ENCODE data around the gene RASL12.
"Not testable (repeated sequence)": the region's sequence is repeated elsewhere in the genome, so short reads cannot be mapped to it uniquely, and the experiment has no call there.

RASL12 gene, protein sequence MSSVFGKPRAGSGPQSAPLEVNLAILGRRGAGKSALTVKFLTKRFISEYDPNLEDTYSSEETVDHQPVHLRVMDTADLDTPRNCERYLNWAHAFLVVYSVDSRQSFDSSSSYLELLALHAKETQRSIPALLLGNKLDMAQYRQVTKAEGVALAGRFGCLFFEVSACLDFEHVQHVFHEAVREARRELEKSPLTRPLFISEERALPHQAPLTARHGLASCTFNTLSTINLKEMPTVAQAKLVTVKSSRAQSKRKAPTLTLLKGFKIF

DNA sequence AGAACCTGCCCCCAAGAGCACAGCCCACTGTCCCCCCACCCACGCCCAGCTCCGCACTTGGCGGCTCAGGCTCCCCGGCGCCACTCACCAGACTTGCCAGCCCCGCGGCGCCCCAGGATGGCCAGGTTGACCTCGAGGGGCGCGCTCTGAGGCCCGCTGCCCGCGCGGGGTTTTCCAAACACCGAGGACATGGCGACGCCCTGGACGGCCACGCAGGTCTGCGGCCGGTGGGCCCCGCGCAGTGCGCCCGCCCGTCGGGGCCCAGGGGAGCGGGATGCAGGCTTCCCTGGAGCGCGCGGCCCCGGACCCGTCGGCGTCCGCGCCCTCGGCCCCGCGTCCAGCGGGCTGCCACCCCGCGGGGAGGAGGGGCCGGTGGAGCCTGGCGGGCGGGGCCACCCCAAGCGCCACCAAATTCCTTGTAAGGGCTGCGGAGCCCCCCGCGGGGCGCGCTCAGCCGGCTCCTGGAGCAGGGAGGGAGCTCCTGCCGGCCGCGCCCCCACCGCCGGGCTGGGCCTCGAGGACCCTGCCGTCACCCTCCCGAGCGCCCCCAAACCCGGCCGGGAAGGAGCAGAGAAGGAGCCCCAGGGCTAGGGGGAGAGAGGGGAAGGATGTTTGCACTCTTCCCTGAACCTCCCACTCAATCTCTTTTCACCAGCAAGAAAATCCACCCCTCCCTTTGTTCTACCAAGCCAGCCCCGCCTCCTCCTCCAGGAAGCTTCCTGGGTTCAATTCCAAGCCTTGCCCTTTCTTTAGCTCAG, at the start of gene RASL12:
TSS of gene RASL12 (minus strand) at position 347 of the 758 bp plus-strand sequence. CDS start at position 191, 156 bp downstream.
- DNase-seq (ENCODE audit: low read depth), result no peak

DNA sequence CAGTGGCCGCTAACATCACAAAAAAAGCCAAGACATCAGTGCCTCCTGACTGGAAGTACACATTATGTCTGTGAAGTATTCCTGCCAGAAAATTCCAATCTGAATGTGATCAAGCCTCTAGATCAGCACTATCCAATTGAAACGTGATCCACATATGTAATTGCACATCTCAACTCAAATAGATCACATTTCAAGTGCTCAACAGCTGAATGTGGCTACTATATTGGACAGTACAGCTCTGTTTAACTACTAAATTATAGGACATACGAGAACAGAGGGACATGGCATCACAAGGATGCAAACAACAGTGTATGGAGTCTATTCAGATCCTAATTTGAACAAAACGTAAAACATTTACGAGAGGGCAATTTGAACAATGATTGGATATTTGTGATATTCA, 47.8 kb upstream of the RASL12 start:
- DNase-seq (ENCODE audit: low read depth), result no peak

DNA sequence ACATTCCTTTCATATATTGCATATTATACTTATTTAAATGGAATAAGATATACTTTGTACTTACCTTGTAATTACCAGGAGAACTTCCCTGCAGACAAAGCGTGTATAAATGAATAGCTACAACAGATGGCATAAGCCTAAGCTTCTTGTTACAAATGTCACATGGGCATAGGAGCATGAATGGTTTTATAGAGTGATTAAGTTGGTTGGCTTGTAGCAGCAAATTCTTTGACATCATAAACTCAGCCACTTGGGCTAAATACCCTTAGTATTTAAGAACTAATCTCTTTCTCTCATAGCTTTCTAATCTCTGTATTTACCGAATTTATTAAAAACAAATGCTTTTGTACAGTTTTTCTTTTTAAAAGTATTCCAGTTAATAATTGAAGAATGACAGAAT, 47.3 kb upstream of the RASL12 start, which contains the start of gene UBAP1L:
TSS of gene UBAP1L (minus strand) at position 115 of the 400 bp plus-strand sequence. CDS start 8,985 bp downstream, outside the sequence.
- no peak for DNase-seq (ENCODE audit: low read depth)

DNA sequence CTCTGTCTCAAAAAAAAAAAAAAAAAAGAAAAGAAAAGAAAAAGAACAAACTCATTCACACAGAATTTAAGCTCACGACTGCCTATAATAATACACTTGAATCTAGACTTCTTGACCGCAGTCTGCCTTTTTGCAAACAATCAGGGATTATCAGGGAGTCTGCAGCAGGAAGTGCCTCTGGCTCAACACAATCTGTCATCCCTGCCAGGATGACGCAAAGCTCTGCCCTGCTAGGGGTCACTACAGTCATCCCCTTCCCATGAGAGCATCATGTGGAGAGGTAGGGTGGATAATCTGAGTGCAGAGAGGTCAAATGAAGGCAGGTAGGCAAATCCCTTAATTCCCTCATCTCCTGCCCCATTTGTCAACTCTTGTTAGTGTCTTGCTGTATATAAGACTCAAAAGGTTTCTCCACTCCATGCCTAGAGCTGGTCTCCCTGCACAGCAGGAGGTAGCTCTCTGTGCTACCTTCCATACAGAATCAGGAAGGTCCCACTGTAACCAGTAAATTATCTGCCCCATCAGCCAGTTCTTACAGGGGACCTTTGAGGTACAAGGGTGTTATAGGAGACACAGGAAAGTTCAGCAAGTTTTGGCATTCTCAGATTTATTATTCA, 43.0 kb upstream of the RASL12 start:
- no peak for DNase-seq (ENCODE audit: low read depth)

DNA sequence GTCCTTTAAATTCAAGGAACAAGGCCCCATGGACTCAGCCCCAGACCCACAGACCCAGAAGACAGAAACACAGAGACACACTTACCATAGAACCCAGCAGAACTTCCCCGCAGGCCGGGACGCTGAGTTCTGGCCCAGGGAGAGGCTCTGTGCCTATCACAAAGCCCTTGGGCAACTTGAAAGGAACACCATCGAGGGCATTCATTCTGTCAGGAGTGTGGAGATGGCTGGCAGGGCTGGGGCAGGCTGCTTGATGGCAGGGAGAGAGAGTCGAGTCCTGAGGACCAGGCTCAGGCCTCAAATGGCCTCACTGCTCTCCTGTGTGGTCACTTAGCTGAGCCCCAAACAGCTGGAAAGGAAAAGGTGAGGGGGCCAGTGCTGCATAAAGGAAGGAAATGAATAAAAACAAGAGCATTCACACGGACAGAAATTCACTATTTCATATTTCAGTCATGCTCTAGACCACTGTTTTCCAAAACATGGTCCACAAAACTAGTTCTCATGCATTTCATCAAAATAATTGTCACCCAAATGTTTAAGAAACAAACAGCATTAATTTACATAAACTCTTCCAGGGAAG, 38.3 kb upstream of the RASL12 start:
- DNase-seq (ENCODE audit: low read depth), result no peak

DNA sequence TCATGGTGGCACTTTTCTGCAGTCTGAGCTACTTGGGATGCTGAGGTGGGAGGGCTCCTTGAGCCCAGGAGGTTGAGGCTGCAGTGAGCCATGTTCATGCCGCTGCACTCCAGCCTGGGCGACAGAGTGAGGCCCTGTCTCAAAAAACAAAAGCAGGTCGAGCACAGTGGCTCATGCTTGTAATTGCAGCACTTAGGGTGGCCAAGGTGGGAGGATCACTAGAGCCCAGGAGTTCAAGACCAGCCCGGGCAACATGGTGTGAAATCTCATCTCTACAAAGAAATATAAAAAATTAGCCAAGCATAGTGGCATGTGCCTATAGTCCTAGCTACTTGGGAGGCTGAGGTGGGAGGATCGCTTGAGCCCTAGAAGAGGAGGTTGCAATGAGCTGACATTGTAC, 37.2 kb upstream of the RASL12 start:
- no peak for DNase-seq (ENCODE audit: low read depth)

DNA sequence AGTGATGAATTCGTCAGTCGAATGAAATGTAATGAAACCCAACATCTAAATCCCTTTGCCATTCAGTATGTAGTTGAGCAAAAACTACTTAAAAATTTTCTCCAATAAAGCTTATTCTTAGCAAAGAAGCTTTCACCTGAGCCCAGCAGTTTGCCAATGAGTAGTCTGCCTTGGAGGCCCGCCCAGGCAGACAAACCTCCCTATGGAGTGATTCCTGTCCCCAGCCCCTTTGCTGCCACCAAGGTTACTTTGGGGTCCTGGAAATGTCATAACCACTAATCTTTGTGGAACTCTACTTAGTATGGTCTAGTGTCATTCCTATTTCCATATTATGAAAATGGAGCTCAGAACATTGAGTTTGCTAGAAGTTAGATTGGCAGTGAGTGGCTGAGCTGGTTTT, 35.1 kb upstream of the RASL12 start:
- DNase-seq (ENCODE audit: low read depth), result no peak

DNA sequence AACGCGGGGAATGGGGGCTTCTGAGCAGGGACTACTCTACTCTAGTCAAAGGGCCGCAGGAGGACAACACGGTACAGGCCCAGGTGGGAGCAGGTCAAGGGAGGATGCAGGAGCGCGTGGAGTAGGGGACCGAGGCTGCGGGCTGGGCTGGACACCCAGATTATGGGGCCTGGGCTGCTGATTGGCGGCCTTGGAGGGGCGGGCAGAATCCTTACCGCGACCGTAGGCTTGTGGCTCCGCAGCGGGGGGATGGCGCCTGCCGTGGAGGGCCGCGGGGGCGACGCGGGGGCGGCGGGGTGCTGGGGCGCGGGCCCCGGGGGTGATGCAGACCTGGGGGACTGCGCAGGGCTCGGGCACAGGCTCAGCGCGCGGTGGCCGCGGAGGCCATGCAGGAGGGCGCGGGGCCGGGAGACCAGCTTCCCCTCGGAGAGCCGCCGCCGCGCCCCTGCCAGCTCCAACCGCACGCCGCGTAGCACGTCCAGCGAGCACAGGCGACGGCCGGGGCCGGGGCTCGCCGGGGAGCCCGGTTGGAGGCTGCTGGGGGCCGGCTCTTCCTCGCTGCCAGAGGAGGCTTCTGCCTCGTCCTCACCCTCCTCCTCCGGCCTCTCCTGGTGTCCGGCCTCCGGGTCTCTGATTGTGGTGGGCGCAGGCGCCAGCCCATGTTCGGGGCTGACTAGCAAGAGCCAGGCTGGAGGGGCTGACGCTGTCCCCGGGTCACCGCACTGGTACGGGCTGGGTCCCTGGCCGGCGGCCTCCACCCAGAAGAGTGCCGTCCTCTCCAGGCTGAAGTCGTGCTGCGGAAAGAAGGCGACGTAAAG, 34.3 kb upstream of the RASL12 start:
- DNase-seq (ENCODE audit: low read depth), result no peak

DNA sequence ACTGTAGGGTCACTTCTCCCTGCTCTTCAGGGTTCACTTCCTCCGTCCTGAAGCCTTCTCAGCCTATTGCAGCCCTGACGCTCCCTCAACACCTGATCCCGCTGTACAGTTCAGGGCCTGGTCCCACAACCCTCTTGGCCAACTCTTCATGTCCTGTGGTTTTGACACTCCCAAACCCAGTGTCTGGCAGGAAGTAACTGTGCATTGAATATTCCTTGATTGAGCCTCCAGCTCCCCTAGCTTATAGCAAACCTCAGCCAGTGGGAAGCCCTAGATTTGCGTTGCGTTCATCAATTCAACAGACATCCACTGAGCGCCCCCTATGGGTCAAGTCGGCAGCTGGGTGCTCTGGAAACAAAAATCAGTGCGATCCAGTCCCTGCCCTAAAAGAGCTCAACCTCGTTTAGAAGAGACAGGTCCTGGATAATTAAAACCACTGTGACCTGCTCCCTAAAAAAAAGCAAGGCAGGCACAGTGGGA, 33.7 kb upstream of the RASL12 start:
- DNase-seq (ENCODE audit: low read depth), result no peak

DNA sequence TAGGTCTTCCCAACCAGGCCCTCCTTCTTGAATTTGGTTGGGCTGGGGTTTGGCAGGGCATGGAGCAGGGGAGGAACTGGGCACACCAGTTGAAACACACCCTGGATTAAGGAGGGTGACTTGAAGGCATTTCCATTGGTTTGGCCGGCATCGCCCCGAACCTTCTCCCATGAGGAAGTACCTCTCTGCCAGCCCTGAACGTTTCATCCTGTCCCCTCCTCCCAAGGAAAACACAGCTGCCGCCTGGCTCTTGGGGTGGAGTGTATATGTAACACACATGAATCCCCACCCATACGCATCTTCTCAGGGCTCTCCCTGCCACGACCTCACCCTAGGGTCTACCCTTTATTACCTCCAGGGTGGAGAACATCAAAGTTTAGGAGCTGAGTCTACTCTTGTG, 32.7 kb upstream of the RASL12 start:
- DNase-seq (ENCODE audit: low read depth), result no peak

DNA sequence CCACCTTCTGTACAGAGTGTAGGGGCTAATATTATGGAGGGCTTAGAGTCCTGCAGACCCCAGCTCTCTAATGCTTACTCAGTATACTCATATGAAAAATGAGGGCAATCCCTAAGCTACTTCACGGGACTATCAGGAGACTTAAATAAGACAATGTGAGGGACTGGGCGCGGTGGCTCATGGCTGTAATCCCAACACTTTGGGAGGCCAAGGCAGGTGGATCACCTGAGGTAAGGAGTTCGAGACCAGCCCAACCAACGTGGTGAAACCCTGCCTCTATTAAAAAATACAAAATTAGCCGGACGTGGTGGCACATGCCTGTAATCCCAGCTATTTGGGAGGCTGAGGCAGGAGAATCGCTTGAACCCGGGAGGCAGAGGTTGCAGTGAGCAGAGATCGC, 32.0 kb upstream of the RASL12 start:
- not testable (repeated sequence) for DNase-seq (ENCODE audit: low read depth)

DNA sequence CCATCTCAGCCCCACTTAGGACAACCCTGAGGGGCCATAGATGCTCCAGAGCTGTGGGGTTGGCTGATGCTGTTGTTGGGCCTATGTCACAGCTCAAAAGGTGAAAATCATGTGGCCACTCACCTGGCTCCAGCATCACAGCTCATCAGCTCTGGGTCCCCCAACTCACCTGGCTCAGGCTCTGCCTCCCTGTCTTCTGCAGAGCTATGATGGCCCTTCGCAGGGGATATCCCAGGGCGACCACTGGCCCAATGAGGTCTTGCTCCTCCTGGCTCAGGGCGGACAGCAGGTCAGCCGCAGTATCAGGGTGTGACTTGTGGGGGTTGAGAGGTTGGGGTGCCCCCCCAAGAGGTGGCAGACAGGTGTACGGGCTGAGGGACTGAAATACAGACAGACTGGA, 31.5 kb upstream of the RASL12 start:
- DNase-seq (ENCODE audit: low read depth), result no peak

DNA sequence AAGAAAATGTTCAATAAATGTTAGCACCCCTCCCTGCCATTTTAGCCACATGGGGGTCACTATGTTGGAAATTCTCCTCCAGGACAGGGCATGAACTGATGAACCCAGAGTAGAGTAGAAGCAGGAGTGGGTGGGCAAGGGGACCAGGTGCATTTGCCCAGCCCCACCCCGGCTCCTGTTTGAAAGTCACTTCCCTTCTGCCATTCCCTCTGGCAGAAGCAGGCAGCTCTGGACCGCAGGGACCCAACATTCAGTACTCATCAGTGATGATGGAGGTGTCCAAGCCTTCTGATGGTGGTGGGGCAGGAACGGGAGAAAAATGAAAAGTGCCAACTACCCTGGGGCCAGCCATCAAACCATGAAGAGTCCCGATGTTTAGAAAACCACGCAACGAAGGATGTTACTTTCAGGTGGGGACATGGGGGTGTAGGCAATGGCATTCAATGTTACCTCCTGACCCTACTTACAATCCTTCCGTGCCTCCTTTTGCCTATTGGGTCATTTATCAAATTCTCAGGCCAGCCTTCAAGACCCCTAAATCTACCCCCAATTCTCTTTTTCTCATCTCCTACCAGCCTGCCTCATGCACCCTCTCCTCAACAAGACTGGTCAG, 30.0 kb upstream of the RASL12 start:
- DNase-seq (ENCODE audit: low read depth), result no peak

DNA sequence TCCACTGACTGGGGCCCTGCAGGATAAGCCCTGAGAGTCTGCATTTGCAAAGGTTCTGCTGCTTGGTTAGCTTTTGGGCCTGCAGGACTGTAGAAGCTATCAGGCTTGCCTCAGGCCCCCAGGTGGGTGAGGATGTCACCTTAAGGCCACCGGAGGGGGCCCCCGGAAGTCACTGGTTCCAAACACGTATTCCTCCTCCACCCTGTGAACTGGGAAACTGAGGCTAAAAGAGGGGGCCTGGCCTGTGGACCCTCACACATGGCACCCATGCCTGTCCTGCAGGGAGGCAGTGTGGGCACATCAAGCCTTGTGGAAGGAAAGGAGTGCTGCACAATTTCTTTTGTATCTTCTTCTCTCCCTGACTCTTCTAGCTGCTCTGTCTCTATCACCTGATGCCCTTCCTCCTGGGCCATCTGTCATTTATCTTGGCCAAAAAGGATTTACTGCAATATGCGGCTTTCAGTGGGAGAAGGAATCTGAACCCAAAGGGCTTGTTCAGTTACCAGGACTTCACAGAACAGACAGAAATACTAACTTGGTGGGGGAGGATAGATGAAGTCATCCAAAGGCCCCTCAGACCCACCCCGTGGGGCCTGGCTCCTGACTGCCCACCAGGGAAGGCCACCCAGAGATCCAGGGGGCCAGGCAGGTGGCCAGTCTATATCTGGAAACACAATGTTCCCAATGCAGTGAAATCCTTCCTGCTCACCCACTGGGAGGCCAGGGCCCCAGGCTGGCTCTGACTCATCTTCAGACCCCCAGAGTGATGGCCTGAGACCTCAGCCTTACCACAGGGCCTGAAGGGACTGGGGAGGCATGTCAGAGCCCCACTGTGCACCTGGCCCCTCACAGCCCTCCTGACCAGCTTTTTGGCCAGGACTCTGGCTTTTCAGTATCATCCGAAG, 28.9 kb upstream of the RASL12 start:
- DNase-seq (ENCODE audit: low read depth), result no peak

DNA sequence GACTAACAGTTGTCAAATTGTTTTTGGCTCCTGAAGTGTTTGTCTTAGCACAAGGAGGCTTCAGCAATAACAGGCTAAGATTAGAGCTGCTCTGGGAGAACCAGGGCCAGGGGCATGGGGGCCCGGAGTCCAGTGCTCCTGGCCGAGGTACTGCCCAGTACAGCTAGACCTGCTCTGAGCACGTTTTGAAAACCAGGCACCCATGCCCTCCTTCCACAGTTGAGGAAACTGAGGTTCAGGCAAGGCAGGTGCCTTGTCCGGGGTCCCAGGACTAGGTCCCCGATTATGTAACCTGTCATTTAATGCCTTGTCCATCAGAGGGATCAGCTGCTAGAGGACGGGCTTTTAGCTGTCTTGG, 27.9 kb upstream of the RASL12 start:
- no peak for DNase-seq (ENCODE audit: low read depth)

DNA sequence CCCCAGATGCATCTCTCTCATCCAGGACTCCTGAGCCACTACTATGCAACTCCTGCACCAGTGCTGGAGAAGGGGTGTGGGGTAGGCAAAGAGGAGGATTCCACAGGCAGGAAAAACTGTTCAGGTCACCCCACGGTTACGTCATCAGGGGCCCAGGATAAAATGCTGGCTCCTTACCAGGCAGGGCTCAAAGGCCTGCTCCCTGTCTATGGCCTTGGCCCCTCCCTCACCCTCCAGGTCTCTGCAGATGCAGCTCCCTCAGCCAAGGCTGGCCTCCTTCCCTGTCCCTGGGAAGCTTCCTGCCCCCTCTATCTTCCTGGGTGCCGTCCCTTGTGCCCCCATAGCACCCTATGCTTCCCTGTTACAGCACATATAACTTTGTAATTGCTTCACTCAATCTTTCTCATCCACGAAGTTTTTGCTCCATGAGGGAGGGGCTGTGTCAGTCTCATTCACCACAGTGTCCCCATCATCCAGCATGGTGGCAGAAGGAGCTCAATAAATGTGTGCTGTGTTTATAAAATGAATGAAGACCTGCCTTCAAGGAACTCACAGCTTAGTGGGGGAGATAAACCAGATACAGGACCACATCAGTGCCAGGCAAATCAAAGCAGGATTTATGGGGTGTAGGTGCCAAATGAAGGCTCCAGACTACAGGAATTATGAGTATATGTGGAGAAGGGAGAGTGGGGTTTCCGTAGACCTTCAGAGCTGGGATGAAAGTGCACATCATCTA, 27.4 kb upstream of the RASL12 start:
- DNase-seq (ENCODE audit: low read depth), result no peak

DNA sequence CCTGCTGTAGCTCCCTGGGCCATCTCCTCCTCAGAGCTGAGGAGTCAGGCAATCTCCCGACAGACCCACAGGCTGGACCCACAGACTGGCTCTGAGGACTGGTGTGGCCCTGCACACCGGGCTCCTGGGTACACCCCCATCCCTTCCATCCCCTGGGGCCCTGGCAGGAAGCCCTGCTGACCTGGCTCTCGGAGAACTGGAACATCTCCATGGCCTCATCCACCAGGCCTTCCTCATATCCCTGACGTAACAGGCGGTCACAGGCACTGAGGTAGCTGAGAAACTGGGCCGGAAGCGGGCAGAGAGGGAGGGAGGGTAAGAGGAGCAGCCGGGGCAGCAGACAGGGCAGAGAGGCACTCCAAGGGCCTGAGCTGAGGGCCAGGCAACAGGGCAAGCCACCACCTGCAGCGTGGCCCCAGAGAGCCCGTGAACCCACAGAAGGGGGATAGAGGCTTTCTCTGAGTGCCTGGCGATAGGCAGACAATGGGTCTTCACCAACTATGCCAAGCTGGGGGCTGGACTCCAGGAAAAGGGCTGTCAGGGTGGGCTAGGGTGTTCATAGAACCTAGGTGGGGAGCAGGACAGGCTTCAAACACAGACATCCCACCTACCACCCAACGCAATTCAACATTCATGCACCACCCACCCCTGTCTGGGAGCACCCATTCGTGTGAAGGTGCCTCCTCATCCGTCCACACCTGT, 26.7 kb upstream of the RASL12 start:
- no peak for DNase-seq (ENCODE audit: low read depth)

DNA sequence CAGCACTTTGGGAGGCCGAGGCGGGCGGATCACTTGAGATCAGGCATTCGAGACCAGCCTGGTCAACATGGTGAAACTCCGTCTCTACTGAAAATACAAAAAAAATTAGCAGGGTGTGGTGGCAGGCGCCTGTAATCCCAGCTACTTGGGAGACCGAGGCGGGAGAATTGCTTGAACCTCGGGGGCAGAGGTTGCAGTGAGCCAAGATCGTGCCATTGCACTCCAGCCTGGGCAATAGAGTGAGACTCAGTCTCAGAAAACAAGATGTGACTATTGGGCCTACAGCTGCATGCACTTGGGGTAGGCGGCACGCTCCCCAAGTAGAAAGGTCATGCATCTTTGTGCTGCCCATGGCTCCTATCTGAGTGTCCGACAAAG, 26.0 kb upstream of the RASL12 start:
- not testable (repeated sequence) for DNase-seq (ENCODE audit: low read depth)
